H9 (cell line): ENCODE data around the gene RAMAC. TPM values are rescaled to one million over a fixed set of nuclear protein-coding genes. Genes with fewer than 3 reads are reported as not detected.

Source experiments
- DNase-seq: peaks from one replicate; pipeline ENCODE4 v3.0.0-alpha.2; 2017
- H2AFZ ChIP-seq: one replicate; pipeline ENCODE4 v1.6.1; 2013; ENCODE audit warnings: mild to moderate bottlenecking, low read length, control low read depth, moderate library complexity
- H2AK5ac ChIP-seq: 2 replicates; pipeline ENCODE4 v1.6.1; 2013; ENCODE audit warnings: low read length, control low read depth, mixed read lengths; ENCODE audit not compliant: insufficient read length
- H2BK120ac ChIP-seq: one replicate; pipeline ENCODE4 v1.6.1; 2013; ENCODE audit warnings: low read depth, mild to moderate bottlenecking, low read length, control low read depth, inconsistent platforms; ENCODE audit not compliant: poor library complexity, severe bottlenecking
- H2BK12ac ChIP-seq: 2 replicates; pipeline ENCODE4 v1.6.1; 2013; ENCODE audit warnings: low read length, control low read depth, mixed read lengths, low read depth; ENCODE audit not compliant: insufficient read length
- H2BK15ac ChIP-seq: 2 replicates; pipeline ENCODE4 v1.6.1; 2013; ENCODE audit warnings: low read depth, low read length, control low read depth
- H2BK20ac ChIP-seq: one replicate; pipeline ENCODE4 v1.6.1; 2013; ENCODE audit warnings: low read depth, mild to moderate bottlenecking, low read length, control low read depth, inconsistent platforms; ENCODE audit not compliant: poor library complexity, severe bottlenecking
- H2BK5ac ChIP-seq: 2 replicates; pipeline ENCODE4 v1.6.1; 2013; ENCODE audit warnings: low read length, control low read depth, mixed read lengths; ENCODE audit not compliant: insufficient read length
- H3K14ac ChIP-seq: 2 replicates; pipeline ENCODE4 v1.6.1; 2013; ENCODE audit warnings: low read length, control low read depth; ENCODE audit not compliant: insufficient read depth
- H3K18ac ChIP-seq: 2 replicates; pipeline ENCODE4 v1.6.1; 2013; ENCODE audit warnings: low read depth, mild to moderate bottlenecking, mixed read lengths, low read length, control low read depth; ENCODE audit not compliant: insufficient read length
- H3K23ac ChIP-seq: 2 replicates; pipeline ENCODE4 v1.6.1; 2013; ENCODE audit warnings: low read length, control low read depth, mixed read lengths, low read depth; ENCODE audit not compliant: insufficient read length
- H3K23me2 ChIP-seq: 2 replicates; pipeline ENCODE4 v1.6.1; 2013; ENCODE audit warnings: low read depth, mild to moderate bottlenecking, mixed read lengths, low read length, control low read depth; ENCODE audit not compliant: insufficient read length, poor library complexity, severe bottlenecking
- H3K27ac ChIP-seq: 2 replicates; pipeline ENCODE4 v1.5.1; 2013; ENCODE audit warnings: low read length, control low read depth, mixed read lengths, low read depth; ENCODE audit not compliant: insufficient read length
- H3K27me3 ChIP-seq: 2 replicates; pipeline ENCODE4 v1.6.1; 2013; ENCODE audit warnings: low read length, control low read depth, inconsistent platforms; ENCODE audit not compliant: insufficient read depth
- H3K4ac ChIP-seq: 2 replicates; pipeline ENCODE4 v1.6.1; 2013; ENCODE audit warnings: low read depth, mild to moderate bottlenecking, control low read depth, inconsistent platforms, low read length, moderate library complexity
- H3K4me1 ChIP-seq: 2 replicates; pipeline ENCODE4 v1.6.1; 2013; ENCODE audit warnings: low read length, control low read depth, inconsistent platforms; ENCODE audit not compliant: insufficient read depth
- H3K4me2 ChIP-seq: 2 replicates; pipeline ENCODE4 v1.6.1; 2013; ENCODE audit warnings: low read length, control low read depth, mixed read lengths; ENCODE audit not compliant: insufficient read length, insufficient read depth
- H3K56ac ChIP-seq: 2 replicates; pipeline ENCODE4 v1.6.1; 2013; ENCODE audit warnings: low read depth, mild to moderate bottlenecking, mixed read lengths, low read length, control low read depth; ENCODE audit not compliant: insufficient read length
- H3K79me1 ChIP-seq: 2 replicates; pipeline ENCODE4 v1.6.1; 2013; ENCODE audit warnings: low read depth, mild to moderate bottlenecking, moderate library complexity, low read length, control low read depth, inconsistent platforms; ENCODE audit not compliant: insufficient read depth, poor library complexity, severe bottlenecking
- H3K79me2 ChIP-seq: 2 replicates; pipeline ENCODE4 v1.6.1; 2013; ENCODE audit warnings: low read length, control low read depth, inconsistent platforms; ENCODE audit not compliant: insufficient read depth
- H3K9ac ChIP-seq: 2 replicates; pipeline ENCODE4 v1.6.1; 2013; ENCODE audit warnings: low read length, control low read depth, mixed read lengths; ENCODE audit not compliant: insufficient read length; ENCODE audit errors: extremely low read depth
- H3K9me3 ChIP-seq: one replicate; pipeline ENCODE4 v1.6.1; 2013; ENCODE audit warnings: low read depth, low read length, inconsistent platforms; ENCODE audit not compliant: control insufficient read depth
- H3T11ph ChIP-seq: one replicate; pipeline ENCODE4 v1.6.1; 2013; ENCODE audit warnings: mild to moderate bottlenecking, low read length, control low read depth, inconsistent platforms
- H4K20me1 ChIP-seq: one replicate; pipeline ENCODE4 v1.6.1; 2013; ENCODE audit not compliant: control insufficient read depth, insufficient read length, insufficient read depth
- H4K5ac ChIP-seq: 2 replicates; pipeline ENCODE4 v1.6.1; 2013; ENCODE audit warnings: low read depth, mild to moderate bottlenecking, mixed read lengths, low read length, control low read depth; ENCODE audit not compliant: insufficient read length
- H4K8ac ChIP-seq: replicated peaks from 2 replicates; pipeline ENCODE4 v1.6.1; 2013; ENCODE audit warnings: low read length, control low read depth, mixed read lengths, low read depth; ENCODE audit not compliant: insufficient read length
- H4K91ac ChIP-seq: 2 replicates; pipeline ENCODE4 v1.6.1; 2013; ENCODE audit warnings: low read depth, mild to moderate bottlenecking, moderate library complexity, mixed read lengths, low read length, control low read depth; ENCODE audit not compliant: insufficient read length
- H3K27ac Mint-ChIP-seq, 3 experiments: 2 replicates in 2 of 3; 3 replicates in 1 of 3; pipeline ENCODE4 v1.8.0; 2020 to 2021; ENCODE audit warnings: mixed read lengths in 3 of 3, mild to moderate bottlenecking in 1 of 3, moderate library complexity in 1 of 3
- H3K27me3 Mint-ChIP-seq: 2 replicates; pipeline ENCODE4 v1.8.0; 2021; ENCODE audit warnings: low read depth, mild to moderate bottlenecking, moderate library complexity, mixed read lengths
- H3K36me3 Mint-ChIP-seq, 3 experiments: 2 replicates in 2 of 3; 3 replicates in 1 of 3; pipeline ENCODE4 v1.8.0; 2020 to 2021; ENCODE audit warnings: low read depth in 3 of 3, mixed read lengths in 3 of 3; ENCODE audit not compliant: insufficient read depth in 1 of 3
- H3K4me1 Mint-ChIP-seq, 2 experiments: 2 replicates each; pipeline ENCODE4 v1.8.0; 2020; ENCODE audit warnings: mixed read lengths in 2 of 2
- H3K4me3 Mint-ChIP-seq, 2 experiments: 2 replicates in 1 of 2; 3 replicates in 1 of 2; pipeline ENCODE4 v1.8.0; 2020 to 2021; ENCODE audit warnings: mild to moderate bottlenecking in 2 of 2, mixed read lengths in 2 of 2, moderate library complexity in 1 of 2
- H3K9me3 Mint-ChIP-seq, 2 experiments: 2 replicates in 1 of 2; 3 replicates in 1 of 2; pipeline ENCODE4 v1.8.0; 2020; ENCODE audit warnings: mild to moderate bottlenecking in 2 of 2, mixed read lengths in 2 of 2, moderate library complexity in 1 of 2
- WGBS: extraction: QIAGEN DNeasy Blood & Tissue Kit; methylation state at CpG from one replicate; pipeline ENCODE4 v1.1.7; 2013; ENCODE audit warnings: missing lambda C conversion rate, low lambda C conversion rate, mixed read lengths; ENCODE audit not compliant: insufficient read length; ENCODE audit errors: extremely low coverage; 5-methylcytosine and 5-hydroxymethylcytosine counted together
- total RNA-seq: library from RNA; stranded (reverse); gene quantifications from 2 replicates; pipeline ENCODE4 v1.2.1, GENCODE V29; 2021
- TF ChIP-seq, protein P1 (sequence below): fragments of 200-600 bp; sonication (generic); conservative IDR thresholded peaks from 3 replicates; pipeline ENCODE4 v1.8.0; 2021; ENCODE audit warnings: antibody characterized with exemption, mild to moderate bottlenecking

Gene RAMAC
- total RNA-seq, 1 experiment from 2014 or later = 35.8 TPM

DNA sequence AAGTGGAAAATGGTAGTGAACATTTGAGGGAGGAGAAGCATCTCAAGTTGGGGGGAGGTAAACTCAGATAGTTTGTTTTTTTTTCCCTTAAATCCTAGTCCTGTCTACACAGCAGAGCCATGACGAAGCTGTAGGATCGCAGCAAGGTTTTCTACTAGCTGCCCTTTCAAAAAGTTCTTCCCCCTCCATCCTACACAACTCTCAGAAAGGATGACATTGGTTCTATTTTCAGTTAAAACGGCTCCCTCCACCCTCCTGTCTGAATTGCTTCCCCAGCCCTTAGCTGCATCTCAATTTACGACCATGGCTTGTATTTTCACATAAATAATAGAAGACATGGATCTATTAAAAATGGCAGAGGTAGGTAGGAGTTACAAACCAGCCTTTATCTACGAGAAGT is 35.7 kb upstream of the RAMAC start:
- Mint-ChIP-seq H3K27ac (no peak overlapping the region), H3K36me3 (no peaks in the 10 kb centered on the region), H3K4me3 (no peak overlapping the region), H3K4me1 (peaks cover 2 to 8% of the 10 kb centered on the region in 2 experiments; a peak in 3 of 4 replicates), H3K9me3 (no peaks in the 10 kb centered on the region), H3K27me3 (peaks cover 18% of the 10 kb centered on the region)
- Histone ChIP-seq H4K5ac (no peak overlapping the region), H2BK20ac (no peak overlapping the region), H3K14ac (no peak overlapping the region), H3K18ac (no peak overlapping the region), H3K27me3 (peaks cover 2% of the 10 kb centered on the region; the same call in 1 of the 2 replicates), H2BK12ac (no peak overlapping the region), H3K4me1 (no peaks in the 10 kb centered on the region), H3K79me1 (no peaks in the 10 kb centered on the region), H3K56ac (no peak overlapping the region), H3K79me2 (0 out of 2 replicates have a peak, but pooled peaks cover 2% of the 10 kb centered on the region), H2BK5ac (no peak overlapping the region), H3T11ph (no peak overlapping the region), H2BK120ac (no peak overlapping the region), H2AFZ (no peak overlapping the region), H3K9me3 (no peaks in the 10 kb centered on the region), H3K9ac (no peak overlapping the region), H3K4ac (no peak overlapping the region), H2BK15ac (no peak overlapping the region), H4K91ac (no peak overlapping the region), H3K23ac (no peak overlapping the region), H3K4me2 (no peak overlapping the region), H4K20me1 (no peaks in the 10 kb centered on the region), H3K27ac (no peak overlapping the region), H2AK5ac (no peak overlapping the region), H3K23me2 (peaks cover 8% of the 10 kb centered on the region), H4K8ac (no peak overlapping the region)
- TF ChIP-seq, protein P1, sequence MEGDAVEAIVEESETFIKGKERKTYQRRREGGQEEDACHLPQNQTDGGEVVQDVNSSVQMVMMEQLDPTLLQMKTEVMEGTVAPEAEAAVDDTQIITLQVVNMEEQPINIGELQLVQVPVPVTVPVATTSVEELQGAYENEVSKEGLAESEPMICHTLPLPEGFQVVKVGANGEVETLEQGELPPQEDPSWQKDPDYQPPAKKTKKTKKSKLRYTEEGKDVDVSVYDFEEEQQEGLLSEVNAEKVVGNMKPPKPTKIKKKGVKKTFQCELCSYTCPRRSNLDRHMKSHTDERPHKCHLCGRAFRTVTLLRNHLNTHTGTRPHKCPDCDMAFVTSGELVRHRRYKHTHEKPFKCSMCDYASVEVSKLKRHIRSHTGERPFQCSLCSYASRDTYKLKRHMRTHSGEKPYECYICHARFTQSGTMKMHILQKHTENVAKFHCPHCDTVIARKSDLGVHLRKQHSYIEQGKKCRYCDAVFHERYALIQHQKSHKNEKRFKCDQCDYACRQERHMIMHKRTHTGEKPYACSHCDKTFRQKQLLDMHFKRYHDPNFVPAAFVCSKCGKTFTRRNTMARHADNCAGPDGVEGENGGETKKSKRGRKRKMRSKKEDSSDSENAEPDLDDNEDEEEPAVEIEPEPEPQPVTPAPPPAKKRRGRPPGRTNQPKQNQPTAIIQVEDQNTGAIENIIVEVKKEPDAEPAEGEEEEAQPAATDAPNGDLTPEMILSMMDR = no peak
- DNase-seq = no peak
- no CpG with 5 or more reads among the region's 5 CpGs for WGBS
